Spleen (tissue), 7 donors: ENCODE measurements around the gene RPS4Y2.

Source experiments
- POLR2AphosphoS5 ChIP-seq, 3 donors: sonication (generic); formaldehyde crosslinking; IDR thresholded peaks; one replicate each; pipeline ENCODE4 v1.5.1; 2017; ENCODE audit warnings: antibody characterized with exemption in 3 of 3
- TF ChIP-seq, protein P1 (sequence below), 11 experiments: fragments of 200-600 bp in 7 of 11; fragments of 450-650 bp in 4 of 11; sonication (generic) in 4 of 11; IDR thresholded peaks in 8 of 11; conservative IDR thresholded peaks in 3 of 11; 1 replicate in 7 of 11; 2 replicates in 4 of 11; pipeline versions ENCODE4 v1.4.0 to v1.8.0; 2016 to 2021; ENCODE audit warnings: antibody characterized with exemption in 11 of 11, inconsistent platforms in 4 of 11, mild to moderate bottlenecking in 1 of 11
- donor health status: DM: no; HTN: no; CAD: no; lungs with moderate emphysema.
- donor health status: DM: no; HTN: no; CAD: no.
- donor health status: DM: no; HTN: no; CAD: no.

DNA sequence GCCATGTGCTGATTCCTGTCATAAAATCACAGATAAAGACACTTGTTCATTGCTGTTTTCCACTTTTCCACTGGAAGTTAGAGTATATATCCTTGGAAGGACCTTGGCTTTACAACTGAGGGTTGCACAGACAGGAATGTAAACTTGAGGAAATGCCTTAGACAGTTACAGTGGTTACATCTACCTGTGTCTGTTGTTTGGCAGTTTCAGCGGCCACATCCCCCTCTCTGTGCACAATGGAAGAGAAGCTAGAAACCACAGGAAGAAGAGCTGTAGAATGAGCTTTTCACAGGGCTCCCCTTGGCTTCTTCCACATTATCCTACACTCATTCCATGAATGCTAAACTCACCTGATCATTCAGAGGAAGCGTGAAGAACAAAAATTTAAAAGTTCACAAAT lies 9.0 kb upstream of the RPS4Y2 start:
- TF ChIP-seq, protein P1, sequence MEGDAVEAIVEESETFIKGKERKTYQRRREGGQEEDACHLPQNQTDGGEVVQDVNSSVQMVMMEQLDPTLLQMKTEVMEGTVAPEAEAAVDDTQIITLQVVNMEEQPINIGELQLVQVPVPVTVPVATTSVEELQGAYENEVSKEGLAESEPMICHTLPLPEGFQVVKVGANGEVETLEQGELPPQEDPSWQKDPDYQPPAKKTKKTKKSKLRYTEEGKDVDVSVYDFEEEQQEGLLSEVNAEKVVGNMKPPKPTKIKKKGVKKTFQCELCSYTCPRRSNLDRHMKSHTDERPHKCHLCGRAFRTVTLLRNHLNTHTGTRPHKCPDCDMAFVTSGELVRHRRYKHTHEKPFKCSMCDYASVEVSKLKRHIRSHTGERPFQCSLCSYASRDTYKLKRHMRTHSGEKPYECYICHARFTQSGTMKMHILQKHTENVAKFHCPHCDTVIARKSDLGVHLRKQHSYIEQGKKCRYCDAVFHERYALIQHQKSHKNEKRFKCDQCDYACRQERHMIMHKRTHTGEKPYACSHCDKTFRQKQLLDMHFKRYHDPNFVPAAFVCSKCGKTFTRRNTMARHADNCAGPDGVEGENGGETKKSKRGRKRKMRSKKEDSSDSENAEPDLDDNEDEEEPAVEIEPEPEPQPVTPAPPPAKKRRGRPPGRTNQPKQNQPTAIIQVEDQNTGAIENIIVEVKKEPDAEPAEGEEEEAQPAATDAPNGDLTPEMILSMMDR (IDR thresholded peaks at IDR 0.05 in 8 of 11, conservative IDR thresholded peaks at IDR 0.05 in 3 of 11) = no peak
- no peak for TF ChIP-seq POLR2AphosphoS5 (IDR thresholded peaks at IDR 0.05)
